ENCODE measurements around the gene NPTN. TPM values are rescaled to one million over a fixed set of nuclear protein-coding genes. Genes with fewer than 3 reads are reported as not detected.
"Not testable (repeated sequence)": the region's sequence is repeated elsewhere in the genome, so short reads cannot be mapped to it uniquely, and the experiment has no call there.

The NPTN gene
- polyA plus RNA-seq, 1 of the 3 experiments (the other 2 are of a cell fraction): 177 TPM

GRCh38 chr15:73550190-73550589 lies 83.0 kb downstream of the NPTN start:
- no peaks in the 10 kb centered on the region for H4K20me1 ChIP-seq (ENCODE audit: insufficient read depth)
- H3K9me3 ChIP-seq: no peaks in the 10 kb centered on the region
- no peak overlapping the region for H3K4me3 ChIP-seq (ENCODE audit: low read depth in 2 of 2, low read length in 1 of 2)
- H3K9me2 ChIP-seq: no peaks in the 10 kb centered on the region
- no peak overlapping the region for H3K4me2 ChIP-seq
- H2AFZ ChIP-seq (ENCODE audit: low read depth): no peak overlapping the region
- no peak for DNase-seq
- H3K9ac ChIP-seq: no peak overlapping the region
- ChIA-PET POLR2A (no interaction called here), CTCF (interaction anchor here (0.9 to 4.4 kb wide), 5 partner anchors 9 to 252 kb away, joined by 3 to 16 read pairs (median 4); no protein-coding TSS in a partner anchor)
- no peak overlapping the region for H3K27ac ChIP-seq (ENCODE audit: low read depth in 2 of 2, low read length in 1 of 2)
- H3F3A ChIP-seq (replicated peaks; ENCODE audit: insufficient read depth): no peaks in the 10 kb centered on the region
- H3K36me3 ChIP-seq (replicated peaks in 1 of 2; ENCODE audit: control insufficient read depth in 1 of 2, insufficient read depth in 2 of 2, low read length in 1 of 2): peaks cover 3 to 10% of the 10 kb centered on the region in 2 experiments
- H3K27me3 ChIP-seq (ENCODE audit: insufficient read depth): no peaks in the 10 kb centered on the region
- no peaks in the 10 kb centered on the region for H3K79me2 ChIP-seq (ENCODE audit: insufficient read depth)
- TF ChIP-seq YY1 (IDR thresholded peaks at IDR 0.05; ENCODE audit: low read depth) (no peak), RFX5 (IDR thresholded peaks at IDR 0.05; ENCODE audit: low read length) (no peak), FOXM1 (IDR thresholded peaks at IDR 0.05; ENCODE audit: low read depth) (no peak), CTCF (IDR thresholded peaks at IDR 0.05) (no peak), POLR2AphosphoS5 (IDR thresholded peaks at IDR 0.05; ENCODE audit: low read depth, low read length) (no peak), SIN3A (IDR thresholded peaks at IDR 0.05; ENCODE audit: borderline replicate concordance, low read depth, low read length) (no peak), EZH2phosphoT487 (IDR thresholded peaks at IDR 0.05; ENCODE audit: borderline replicate concordance, low read depth) (no peak), EP300 (IDR thresholded peaks at IDR 0.05; ENCODE audit: borderline replicate concordance in 1 of 2, low read depth in 1 of 2, low read length in 1 of 2) (no peak), TCF12 (IDR thresholded peaks at IDR 0.05) (no peak)
- TF ChIP-seq, protein P1, sequence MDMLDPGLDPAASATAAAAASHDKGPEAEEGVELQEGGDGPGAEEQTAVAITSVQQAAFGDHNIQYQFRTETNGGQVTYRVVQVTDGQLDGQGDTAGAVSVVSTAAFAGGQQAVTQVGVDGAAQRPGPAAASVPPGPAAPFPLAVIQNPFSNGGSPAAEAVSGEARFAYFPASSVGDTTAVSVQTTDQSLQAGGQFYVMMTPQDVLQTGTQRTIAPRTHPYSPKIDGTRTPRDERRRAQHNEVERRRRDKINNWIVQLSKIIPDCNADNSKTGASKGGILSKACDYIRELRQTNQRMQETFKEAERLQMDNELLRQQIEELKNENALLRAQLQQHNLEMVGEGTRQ (IDR thresholded peaks at IDR 0.05; ENCODE audit: borderline replicate concordance, low read depth, low read length): no peak
- H3K4me1 ChIP-seq (ENCODE audit: control insufficient read depth in 1 of 2, insufficient read depth in 2 of 2, low read depth in 1 of 2, low read length in 1 of 2): no peaks in the 10 kb centered on the region

GRCh38 chr15:73548925-73549324 lies 84.3 kb downstream of the NPTN start:
- H2AFZ ChIP-seq (ENCODE audit: low read depth); H3K4me1 ChIP-seq (ENCODE audit: control insufficient read depth in 1 of 2, insufficient read depth in 2 of 2, low read depth in 1 of 2, low read length in 1 of 2); H3K9ac ChIP-seq; H3K9me3 ChIP-seq; H4K20me1 ChIP-seq (ENCODE audit: insufficient read depth); DNase-seq; H3K4me2 ChIP-seq; H3K9me2 ChIP-seq; H3K27me3 ChIP-seq (ENCODE audit: insufficient read depth); H3K4me3 ChIP-seq (ENCODE audit: low read depth in 2 of 2, low read length in 1 of 2); POLR2A ChIA-PET; H3F3A ChIP-seq (replicated peaks; ENCODE audit: insufficient read depth); H3K27ac ChIP-seq (ENCODE audit: low read depth in 2 of 2, low read length in 1 of 2); H3K36me3 ChIP-seq (replicated peaks in 1 of 2; ENCODE audit: control insufficient read depth in 1 of 2, insufficient read depth in 2 of 2, low read length in 1 of 2); H3K79me2 ChIP-seq (ENCODE audit: insufficient read depth): not testable (repeated sequence)
- CTCF ChIA-PET: interaction anchor here (1.7 to 4.4 kb wide), 2 partner anchors 88 to 251 kb away, joined by 3 to 16 read pairs; no protein-coding TSS in a partner anchor
- WGBS (ENCODE audit: low lambda C conversion rate): 88% methylated on average over 3 of the region's 3 CpGs
